CD1c-positive myeloid dendritic cell (primary cell): ENCODE measurements around the gene MDFIC.

Experiments
- DNase-seq: peaks from one replicate; pipeline ENCODE4 v3.0.0-alpha.2; 2016; ENCODE audit errors: extremely low spot score

MDFIC gene

DNA sequence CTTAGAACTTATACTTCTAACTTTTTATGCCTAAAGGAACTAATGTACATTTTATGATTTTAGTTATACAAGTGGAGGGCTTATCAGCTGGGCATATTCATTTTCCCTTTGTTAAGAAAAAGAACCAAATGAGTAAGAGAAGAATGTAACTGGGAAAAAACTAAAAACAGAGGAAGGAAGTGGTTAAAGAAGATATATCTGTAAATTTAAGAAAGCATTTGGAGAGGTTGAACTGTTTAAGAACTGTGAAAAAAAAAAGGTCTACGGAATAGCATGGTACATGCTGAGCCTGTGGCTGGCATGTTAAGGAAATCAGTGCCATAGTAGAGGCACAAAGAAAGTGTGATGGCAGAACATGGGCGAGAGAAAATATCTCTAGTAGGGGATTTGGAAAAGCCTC lies 6.2 kb downstream of the MDFIC start:
- no peak for DNase-seq

DNA sequence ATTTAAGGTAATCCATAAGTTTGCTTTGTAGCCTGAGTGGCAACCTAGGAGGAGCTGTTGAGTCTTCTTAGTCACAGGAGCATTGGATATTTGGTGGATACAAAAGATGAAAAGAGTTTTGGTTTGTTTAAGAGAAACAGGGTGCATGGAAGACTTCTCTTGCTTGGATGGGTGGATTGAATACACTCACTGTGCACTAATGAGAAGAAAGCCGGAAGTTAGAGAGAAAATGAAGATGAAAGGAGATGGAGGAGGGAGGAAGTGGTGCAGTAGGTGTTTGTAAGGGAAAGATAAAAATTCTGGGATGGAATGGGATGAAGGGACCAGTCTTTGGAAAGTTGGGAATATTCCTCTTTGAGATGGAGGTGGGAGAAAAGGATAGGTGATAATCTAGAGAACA lies 7.7 kb downstream of the MDFIC start:
- no peak for DNase-seq

DNA sequence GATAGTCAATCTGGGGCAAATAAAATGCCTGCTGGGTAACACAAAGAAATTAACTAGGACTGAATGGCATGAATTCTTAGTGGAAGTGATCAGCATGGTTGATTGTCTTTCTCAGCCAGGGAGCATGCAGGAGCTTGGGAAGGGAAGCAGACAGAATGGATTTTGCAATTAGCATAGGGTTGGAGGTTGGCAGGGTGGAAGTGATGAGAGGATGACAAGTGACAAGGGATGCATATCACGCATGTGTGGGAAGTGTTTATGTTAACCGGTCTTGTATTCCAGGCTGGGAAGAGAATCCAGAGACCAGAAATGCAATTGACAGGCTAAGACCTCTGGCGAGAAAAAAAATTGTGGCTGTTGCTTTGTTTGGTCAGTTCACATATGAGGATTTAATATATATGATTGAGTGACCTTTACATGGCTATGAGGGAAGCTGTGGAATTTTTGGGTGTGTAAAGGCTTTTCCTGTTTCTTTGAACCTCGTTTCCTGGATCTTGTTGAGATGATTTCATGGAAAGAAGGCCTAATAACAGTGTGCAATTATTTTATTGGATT lies 8.3 kb downstream of the MDFIC start:
- peak; percentile 47 for DNase-seq

DNA sequence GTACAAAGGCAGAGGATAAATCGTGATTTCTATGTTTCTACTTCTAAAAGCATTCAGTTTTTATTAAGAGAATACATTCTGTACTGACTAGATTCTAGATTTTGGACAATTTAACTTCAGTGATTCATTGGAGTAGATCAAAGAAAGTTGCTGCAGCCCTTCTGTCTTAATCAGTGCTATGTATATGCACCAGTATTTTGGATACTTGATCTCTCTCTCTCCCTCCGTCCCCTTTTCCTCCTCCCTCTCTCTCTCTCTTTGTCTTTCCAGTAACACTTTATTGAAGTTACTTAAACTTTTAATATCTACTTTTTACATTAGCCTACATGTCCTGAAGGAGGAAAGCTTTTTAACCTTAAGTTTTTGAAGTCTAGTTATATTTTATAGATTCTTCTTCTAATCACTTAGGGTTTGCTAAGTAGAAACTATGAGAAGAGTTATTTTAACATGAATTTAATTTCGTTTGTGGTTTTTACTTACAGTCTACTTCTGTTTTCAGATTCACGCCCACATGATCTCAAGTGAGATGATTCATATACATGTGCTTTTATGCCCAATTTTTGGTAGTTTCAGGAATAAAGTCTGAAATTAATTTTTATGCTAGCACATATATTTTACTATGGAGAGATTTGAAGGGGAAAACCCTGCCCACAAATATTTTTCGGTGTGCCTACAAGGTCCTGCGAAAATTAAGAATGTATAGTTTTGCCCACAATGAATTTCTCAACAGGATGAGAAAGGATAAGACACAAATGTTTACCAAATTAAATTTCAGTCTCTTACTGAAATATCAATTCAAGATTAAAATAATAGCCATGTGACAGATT lies 9.1 kb downstream of the MDFIC start:
- DNase-seq = peak; percentile 90

DNA sequence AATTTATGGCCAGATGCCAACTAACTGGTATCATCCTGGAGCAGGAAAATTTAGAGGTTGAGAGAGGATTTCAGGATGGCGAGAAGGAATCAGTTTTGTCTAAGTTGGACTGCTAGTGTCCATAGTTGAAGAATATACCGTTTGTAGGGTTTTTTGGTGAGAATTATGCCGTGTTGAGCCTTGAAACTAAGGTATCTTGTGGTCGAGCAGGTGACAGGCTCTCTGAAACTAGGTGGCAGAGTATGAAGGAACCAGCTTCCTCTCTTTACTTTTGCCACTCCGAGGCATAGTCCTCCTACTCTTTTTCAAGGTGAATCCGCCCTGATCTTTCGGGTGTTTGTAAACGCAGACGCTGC lies 9.7 kb downstream of the MDFIC start:
- peak; percentile 50 for DNase-seq

DNA sequence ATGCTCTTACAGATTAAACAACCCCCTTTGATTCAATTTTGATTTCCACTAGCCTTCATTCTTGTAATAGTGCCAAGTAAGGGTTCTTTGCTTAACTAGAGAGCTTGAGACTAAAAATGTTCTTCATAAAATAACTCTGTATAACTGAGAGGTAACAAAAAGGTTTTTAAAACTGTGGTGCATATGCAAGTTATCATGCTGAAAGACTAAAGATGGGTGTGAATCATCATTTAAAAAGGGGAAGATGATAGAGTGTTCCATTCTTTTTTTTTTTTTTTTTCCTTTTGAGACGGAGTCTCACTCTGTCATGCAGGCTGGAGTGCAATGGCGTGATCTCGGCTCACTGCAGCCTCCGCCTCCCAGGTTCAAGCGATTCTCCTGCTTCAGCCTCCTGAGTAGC lies 11.1 kb downstream of the MDFIC start:
- peak; percentile 49 for DNase-seq

DNA sequence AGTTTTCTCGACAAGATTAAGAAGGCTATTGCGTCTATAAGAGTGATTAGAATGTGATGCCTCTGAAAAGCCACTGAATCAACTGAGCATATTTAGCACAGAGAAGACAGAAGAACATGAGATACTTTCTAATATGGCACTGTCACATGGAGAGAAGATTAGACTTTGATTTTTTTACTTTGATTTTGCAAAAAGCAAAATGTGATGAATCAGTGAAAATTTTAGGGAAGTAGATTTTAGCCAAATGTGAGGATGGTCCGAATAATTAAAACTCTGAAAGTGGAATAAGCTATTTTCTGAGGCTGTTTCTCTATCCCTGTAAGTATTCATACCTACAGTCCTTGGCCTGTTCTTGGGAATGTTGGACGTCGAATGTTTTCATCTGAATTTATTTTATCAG lies 11.8 kb downstream of the MDFIC start:
- DNase-seq = no peak

DNA sequence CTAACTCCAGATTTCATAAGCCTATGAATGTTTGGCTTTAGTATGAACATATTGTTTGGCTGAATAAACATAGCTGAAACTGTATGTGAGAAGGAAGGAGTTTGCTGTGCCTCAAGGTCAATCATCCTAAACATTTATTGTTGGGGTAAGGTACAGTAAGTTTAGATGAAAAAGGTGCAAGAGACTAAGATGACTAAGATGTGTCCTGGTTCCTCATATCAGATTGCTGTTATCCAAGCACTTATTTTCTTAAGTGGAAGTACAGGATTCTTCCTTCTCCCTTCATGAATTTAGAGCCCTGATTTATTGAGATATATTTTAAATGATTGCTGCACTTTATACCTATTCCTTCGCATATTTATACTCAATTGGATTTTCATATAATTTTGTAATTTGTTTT lies 12.2 kb downstream of the MDFIC start:
- peak; percentile 58 for DNase-seq

DNA sequence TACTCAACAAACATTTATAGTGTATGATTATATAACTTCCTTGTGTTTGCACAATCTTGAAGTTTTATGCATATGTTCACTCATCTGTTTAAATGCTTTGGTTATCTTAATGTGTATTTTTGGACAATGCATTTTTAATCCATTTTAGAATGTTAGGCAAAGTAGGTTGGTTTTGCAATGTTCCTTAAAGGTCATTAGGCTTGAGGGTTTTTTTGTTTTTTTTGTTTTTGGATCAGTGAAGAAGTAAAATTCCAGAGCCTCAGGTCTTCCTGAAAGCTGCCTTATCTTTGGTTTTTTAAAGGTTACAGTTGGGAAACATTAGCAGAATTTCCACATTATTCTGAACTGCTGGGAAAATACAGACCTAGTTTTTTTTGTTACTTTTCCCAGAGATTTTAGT lies 12.8 kb downstream of the MDFIC start:
- no peak for DNase-seq

DNA sequence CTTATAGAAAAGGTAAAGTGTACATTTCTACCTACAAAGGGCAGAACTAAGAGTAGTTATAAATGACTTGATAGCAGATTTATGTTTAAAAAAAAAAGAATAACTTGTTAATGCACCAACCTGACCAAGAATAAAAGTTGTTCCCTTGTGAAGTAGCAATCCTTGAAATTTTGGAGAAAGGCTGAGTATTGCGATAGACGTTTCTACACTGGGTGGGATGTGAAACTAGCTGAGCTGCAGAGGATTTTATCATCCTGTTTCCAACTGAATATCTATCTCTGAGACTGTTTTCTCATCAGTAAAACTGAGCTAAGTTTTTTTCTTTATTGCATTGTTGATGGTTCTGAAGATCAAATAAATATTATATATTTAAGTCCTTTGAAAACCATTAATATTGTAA lies 14.6 kb downstream of the MDFIC start:
- peak; percentile 70 for DNase-seq

DNA sequence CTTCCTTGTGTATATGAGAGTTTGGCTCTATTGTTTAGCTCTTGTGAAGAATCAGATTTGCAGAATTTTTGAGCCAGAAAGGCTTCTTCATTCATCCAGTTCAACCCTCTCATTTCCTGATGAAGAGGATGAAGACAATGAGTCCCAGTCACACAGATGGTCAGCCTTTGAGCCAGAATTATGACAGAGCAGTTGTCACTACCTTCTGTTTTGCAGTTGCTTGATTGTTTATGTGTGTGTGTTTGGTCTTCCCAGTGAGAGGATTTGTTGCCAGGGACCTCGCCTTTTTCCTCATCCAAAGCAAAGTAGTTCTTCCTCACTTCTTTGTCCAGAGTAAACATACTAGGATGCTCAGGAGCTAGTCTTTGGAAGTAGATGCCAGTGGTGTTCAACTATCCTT lies 15.6 kb downstream of the MDFIC start:
- no peak for DNase-seq

DNA sequence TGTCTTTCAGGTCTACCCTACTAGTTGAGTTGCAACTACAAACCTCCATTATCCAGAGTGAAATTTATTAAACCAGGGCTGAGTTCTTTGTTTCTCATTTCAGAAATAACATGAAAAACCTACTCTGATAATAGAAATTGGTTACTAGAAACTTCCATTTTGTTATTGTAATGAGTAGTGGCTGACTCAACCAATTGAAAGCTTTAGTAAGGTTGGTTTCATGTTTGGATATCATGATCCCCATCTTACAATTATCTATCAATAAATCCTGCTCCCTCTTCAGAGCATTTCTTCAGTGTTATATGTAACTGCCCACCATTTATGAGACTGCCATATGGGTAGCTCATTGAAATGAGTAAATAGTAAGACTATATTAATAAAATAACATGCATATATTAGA lies 16.9 kb downstream of the MDFIC start:
- no peak for DNase-seq

DNA sequence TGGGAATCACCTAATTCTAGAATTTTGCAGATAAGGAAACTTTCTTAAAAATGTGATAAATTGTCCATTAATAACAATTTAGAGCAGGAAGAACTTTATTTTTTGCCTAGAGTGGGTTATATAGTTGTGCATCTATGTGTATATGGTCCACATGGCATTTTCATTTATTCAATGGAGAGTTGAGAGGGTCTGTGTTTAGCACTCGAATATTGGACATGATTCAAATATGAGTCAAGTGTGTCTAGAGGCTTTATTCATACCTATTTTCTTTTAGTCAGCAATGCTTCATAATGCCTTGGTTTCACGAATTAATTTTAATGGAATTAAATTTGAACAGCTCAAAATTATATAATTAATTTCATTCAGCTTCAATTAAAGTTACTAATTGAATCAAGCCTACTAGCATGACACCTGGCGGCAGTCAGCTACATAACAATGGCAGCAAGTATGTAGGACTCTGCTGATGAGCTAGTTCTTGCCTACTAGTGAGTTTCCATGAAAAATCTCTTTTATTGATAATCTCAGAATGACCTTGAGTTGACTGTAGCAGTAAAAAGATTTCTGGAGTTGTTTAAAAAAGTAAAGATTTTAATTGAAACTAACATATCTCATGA lies 17.7 kb downstream of the MDFIC start:
- no peak for DNase-seq

DNA sequence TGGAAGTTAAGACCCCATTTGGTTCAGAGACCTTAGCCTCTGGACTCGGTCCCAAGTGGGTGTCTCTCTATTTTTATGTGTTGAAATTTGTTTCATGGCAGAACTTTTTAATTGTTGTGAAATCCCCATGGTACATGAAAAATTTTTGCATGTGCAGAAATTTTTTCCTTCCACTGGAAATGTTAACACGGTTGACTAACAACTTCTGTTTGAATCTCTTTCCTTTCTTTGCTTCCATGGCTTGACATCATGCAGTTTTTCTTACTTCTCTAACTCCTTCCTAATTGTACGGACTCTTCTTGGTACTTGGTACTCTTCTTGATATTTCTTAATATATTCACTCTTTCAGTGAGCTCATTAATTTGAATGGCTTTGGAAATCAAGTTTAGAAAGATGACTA lies 18.3 kb downstream of the MDFIC start:
- no peak for DNase-seq

DNA sequence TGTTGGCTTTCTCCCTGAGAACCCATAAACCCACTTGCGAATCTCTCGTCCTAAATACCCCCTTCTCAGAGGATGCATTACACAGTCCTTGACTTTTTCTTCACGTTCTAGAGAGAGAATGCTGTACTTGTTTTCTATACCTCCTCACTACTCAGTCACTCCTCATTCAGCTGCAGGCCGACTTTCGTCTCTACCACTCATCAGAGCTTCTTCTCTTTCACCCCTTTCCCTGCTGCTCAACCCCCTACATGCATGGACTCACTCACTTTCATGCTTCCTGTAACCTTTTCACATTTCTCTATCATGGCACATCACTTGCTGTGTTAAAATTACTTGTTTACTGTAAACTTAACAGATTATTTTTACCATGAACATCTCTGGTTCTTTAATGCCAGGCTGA lies 19.8 kb downstream of the MDFIC start:
- no peak for DNase-seq

DNA sequence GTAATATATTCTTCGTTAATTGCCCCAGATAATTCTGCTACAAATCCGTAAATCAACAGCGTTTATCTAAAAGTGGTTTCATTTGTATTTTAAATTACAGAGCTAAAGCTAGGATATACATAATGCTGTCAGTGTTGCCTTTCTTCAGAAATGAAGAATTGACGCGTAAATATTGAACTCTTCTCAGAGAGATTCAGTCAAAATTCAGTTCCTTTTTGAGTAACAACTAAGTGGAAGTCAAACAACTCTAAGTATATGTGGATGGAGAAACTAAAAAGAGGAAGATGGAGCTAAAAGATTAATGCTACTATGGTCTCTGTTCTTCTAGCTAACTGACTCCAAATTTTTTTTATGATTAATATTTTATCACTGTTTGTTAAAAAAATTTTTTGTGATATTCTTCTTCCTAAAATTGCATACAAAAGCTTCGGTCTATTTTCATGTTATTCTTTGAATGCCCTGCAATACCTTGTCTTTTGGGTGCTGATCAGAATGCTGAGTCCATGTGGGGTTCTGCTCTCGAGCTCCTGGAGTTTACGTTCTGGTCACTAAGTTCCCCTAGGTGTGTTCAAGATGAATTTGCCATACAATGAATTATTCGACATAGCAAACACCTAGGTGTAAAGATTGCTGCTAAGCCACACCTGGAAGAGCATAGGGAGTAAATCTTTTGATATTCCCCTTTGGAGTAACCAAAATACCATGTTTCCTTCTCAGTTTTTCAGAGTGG lies 20.7 kb downstream of the MDFIC start:
- peak; percentile 69 for DNase-seq

DNA sequence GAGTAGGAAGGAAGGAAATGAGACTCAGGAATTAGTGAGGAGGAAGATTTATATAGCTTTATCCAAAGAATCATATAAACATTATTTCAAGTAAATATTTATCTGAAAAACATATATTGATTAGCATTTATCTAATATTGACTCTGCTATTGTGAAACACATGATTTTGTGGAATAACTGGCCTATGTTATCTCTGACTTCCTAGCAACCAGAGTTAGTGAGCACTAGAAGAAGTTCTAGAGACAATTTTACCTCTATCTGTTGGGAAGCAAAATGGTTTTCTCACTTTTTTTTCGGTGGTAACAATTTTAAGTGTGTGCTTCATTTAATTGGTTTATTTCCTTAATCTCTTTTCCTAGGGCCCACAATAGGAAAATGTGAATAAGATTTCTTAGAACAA lies 21.6 kb downstream of the MDFIC start:
- DNase-seq = no peak

DNA sequence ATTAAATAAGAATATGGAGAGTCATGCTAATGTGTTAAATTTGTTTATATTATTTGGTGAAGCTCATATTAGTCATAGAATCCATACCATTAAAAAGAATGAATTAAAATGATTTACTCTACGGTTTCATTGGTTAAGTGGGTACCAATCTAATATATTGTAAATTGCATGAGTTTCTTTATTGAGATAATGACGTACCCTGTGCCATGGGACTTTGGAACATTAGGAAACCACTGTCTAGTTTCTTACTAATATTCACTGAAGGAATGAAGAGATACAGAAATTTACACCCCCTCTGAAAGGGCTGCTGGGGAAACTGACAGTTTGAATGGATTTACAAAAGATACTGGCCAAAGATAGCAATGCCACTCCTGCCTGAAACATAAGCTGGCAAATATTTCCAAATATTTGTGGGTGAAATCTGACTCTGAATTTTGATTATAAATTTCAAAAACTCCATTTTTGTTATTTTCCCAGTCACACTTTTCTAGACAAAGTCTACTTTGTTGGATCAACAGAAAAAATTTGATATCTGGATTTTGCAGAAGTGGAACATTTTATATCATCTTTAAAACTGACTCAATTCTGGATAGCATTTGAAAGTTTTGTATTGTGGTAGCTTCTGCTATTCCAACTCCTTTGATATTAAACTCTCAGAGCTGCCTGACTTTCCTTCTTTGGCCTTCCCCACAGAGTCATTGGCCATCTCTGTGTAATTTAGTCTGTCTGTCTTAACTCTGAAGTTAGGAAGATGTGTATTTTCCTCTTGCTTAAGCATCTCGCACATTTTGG lies 22.3 kb downstream of the MDFIC start:
- DNase-seq = no peak

DNA sequence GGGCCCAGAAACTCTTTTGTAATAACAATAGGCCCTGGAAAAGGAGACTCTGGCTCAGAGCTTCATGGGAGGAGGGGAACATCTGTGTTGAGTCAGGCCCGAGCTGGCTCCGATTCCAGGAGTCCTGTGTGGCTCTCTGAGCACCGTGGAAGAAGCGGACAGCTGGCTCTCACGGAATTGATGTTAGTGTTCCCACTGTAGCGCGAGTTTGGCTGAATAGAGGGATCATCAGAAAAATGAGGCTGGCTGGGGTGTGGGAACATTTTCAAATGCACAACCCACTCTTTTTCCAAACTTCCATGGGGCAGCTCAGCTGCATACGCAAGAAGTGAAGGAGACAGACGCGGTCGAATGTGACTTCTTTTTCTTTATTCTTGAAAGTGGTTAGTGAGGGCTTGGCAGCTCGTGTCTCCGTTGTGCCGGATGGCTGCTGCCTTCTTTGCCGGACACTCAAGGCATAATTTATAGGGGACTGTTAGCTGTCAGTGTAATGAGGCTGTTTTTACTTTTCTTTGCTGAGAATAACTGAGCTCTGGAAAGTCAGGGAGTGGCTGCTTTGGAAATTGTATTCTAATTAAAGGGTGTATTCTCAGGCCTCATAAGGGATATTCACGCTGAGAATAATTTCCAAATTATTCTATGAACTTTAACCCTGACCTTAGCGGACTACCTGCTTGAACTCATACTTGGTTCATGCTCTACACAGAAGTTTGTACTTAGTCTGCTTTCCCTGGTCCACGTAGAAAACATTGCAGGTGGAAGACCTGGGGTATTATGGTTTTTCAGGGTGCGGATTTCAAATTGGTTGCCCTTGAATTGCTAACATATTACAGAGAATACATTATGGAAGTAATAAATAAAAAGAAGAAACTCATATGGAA lies 23.1 kb downstream of the MDFIC start:
- DNase-seq = no peak

DNA sequence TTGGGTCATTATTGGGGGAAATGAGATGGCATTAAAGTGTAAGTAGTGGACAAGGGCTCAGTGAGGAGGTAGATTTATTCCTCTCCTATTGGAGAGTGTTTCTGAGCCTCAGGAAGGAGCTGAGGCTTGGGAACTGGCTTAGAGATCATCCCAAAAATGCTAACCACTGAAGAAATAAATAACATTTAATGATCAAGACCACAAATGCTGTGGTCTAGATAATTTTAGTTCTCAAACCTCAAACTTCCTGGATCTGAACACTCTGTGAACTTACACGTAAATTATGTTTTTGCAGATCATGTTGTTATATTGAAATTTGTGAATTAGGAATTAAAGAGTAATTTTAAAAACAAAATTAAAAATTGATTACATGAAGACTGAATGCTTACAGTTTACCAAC lies 27.3 kb downstream of the MDFIC start:
- DNase-seq = no peak

DNA sequence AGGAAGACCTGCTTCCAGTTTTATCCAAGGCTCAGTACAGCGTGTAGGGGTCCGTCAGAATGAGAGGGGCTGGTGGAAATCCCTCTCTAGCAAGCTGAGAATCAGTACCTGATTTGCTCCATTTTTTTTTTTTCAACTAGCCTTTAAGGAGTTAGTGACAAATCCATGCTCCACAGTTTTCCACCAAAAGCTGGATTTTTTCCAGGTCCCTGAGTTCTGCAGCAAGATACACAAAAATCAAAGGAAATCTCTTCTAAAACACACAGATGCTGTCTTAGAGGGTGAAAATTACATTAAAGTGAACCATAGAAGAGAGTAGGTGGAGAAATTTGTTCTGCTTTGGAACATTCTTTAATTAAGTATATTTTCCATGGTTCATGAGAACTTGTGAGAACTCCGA lies 30.4 kb downstream of the MDFIC start:
- no peak for DNase-seq
